ENCODE results near the gene DNAH6.

DNA sequence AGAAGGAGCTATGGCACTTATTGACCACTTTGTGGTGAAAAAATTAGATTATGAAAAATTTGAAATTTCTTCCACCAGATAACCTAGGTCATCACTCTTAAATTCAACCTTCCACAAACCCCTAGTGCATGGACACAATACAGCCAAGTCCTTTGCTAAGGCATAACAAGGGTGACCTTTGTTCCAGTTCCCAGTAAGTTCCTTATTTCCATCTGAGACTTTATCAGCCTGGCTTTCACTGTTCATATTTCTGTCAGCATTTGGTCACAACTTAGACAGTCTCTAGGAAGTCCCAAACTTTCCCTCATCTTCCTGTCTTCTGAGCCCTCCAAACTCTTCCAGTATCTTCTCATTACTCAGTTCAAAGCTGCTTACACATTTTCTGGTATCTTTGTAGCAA, 232.0 kb downstream of the DNAH6 start:
- TF ChIP-seq, protein P1, sequence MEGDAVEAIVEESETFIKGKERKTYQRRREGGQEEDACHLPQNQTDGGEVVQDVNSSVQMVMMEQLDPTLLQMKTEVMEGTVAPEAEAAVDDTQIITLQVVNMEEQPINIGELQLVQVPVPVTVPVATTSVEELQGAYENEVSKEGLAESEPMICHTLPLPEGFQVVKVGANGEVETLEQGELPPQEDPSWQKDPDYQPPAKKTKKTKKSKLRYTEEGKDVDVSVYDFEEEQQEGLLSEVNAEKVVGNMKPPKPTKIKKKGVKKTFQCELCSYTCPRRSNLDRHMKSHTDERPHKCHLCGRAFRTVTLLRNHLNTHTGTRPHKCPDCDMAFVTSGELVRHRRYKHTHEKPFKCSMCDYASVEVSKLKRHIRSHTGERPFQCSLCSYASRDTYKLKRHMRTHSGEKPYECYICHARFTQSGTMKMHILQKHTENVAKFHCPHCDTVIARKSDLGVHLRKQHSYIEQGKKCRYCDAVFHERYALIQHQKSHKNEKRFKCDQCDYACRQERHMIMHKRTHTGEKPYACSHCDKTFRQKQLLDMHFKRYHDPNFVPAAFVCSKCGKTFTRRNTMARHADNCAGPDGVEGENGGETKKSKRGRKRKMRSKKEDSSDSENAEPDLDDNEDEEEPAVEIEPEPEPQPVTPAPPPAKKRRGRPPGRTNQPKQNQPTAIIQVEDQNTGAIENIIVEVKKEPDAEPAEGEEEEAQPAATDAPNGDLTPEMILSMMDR (IDR thresholded peaks at IDR 0.05) = no peak
- no peak for TF ChIP-seq POLR2A (IDR thresholded peaks at IDR 0.05)

All from right lobe of liver (tissue), 4 donors.